ENCODE results near the gene BCAS3.
A peak's percentile ranks its signal among the peaks of the same experiment; 100 is the strongest.
"Not testable (repeated sequence)": the region's sequence is repeated elsewhere in the genome, so short reads cannot be mapped to it uniquely, and the experiment has no call there.

Gene BCAS3

DNA sequence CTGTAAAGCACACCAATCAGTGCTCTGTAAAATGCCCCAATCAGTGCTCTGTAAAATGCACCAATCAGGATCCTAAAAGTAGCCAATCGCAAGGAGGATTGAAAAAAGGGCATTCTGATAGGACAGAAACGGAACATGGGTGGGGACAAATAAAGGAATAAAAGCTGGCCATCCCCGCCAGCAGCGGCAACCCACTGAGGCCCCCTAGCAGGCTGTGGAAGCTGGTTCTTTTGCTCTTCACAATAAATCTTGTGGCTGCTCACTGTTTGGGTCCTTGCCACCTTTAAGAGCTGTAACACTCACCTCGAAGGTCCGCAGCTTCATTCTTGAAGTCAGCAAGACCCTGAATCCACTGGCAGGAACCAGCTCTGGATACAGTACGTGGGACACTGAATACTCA, 559.6 kb downstream of the BCAS3 start:
- in situ Hi-C loops (cut with MboI; ENCODE audit: low pct_unique_long_range_greater_than_20kb, low sequenced_read_pairs) = no loop called here
- DNase-seq = no peak

DNA sequence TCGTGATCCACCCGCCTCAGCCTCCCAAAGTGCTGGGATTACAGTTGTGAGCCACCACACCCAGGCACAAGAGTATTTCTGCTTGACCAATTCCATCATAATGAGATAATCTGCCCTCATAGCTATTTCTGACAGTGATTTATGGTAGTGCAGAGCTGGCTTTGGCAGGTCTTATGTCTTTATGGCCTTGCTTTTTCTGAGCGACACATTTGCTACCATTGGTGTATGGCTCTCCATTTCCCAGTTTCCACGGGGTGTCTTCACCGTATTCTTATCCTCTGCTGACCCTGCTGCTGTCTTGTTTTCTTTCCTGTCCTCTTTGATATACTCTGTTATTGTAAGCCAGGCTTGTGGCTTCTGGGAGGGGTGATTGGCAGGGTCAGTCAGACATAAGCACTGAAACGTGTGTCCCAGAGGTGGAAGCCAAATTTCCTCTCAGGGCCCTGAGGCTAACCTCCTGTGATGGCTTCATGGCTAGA, 560.8 kb downstream of the BCAS3 start:
- in situ Hi-C loops (cut with MboI; ENCODE audit: low pct_unique_long_range_greater_than_20kb, low sequenced_read_pairs) = no loop called here
- DNase-seq = no peak

DNA sequence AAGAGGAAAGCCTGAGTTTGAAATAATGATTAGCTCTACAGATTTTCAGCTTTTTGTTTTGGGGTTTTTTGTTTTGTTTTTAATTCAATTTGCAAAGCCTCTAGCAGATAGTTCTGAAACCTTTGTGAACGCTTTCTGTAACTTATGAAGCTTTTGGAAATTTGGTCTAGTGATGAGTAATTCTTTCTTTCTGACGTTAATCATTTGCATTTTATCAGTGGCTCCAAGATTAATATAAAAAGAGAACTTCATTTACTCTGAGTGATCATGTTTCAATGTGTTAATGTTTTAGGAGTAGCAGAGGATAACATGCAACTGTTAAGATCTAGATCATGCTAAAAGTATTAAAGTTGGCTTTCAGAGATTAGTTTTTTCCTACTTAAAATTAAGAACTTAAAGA, 561.7 kb downstream of the BCAS3 start:
- in situ Hi-C loops (cut with MboI; ENCODE audit: low pct_unique_long_range_greater_than_20kb, low sequenced_read_pairs) = no loop called here

DNA sequence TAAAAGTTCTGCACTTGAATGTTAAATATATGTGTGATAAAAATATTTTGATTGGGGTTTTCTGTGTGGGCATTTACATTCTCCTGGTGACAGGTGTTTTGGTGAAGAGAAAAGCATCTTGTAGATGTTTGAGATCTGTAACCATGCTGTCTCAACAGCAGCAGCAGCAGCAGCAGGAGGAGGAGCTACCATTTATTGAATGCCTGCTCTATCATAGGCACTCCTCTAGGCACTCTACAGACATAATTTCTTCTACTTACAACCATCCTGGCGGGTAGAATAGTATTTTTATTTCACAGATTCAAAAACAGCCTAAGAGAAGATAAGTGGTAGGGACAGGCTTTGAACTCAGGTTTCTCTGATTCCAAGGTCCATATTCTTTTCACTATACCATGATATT, 562.3 kb downstream of the BCAS3 start:
- no peak for DNase-seq
- in situ Hi-C loops (cut with MboI; ENCODE audit: low pct_unique_long_range_greater_than_20kb, low sequenced_read_pairs) = no loop called here

More for the DNA sequence above, 561.7 kb downstream of the BCAS3 start:
- DNase-seq = no peak

DNA sequence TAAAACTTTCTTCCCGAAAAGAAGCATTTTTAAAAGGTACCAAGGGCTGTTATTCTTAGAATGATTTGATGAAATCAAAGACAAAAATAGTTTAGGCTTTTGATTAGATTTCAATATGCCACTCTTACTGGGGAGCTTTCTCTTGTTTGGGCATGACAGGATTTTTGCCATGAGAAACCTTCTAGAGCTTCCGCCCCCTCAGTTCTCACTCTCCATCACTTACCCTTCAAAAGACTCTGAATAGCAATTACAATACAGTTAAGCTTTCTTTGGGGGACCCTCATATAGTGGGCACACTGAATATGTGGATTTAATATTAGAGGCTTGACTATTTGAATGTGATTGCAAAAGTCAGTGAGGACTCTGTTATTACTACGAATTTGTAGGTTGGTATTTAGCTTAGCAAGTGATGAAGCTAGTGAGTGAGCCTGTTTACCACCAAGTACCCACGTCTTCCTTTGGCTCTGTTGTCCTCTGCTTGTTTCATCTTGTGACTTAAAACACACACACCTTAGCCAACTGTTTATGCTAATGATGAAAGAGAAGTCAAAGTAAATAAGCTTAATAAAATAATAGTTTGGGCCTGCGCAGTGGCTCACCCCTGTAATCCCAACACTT, 563.3 kb downstream of the BCAS3 start:
- no peak for DNase-seq
- in situ Hi-C loops (cut with MboI; ENCODE audit: low pct_unique_long_range_greater_than_20kb, low sequenced_read_pairs) = no loop called here

DNA sequence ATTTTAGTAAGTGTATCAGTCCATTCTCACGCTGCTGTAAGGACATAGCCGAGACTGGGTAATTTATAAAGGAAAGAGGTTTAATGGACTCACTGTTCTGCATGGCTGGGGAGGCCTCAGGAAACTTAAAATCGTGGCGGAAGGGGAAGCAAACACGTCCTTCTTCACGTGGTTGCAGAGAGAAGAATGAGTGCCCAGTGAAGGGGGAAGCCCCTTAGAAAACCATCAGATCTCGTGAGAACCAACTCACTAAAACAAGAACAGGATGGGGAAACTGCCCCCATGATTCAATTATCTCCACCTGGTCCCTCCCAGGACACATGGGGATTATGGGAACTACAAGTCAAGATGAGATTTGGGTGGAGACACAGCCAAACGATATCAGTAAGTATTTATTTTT, 567.3 kb downstream of the BCAS3 start:
- DNase-seq = peak; percentile 21
- in situ Hi-C loops (cut with MboI; ENCODE audit: low pct_unique_long_range_greater_than_20kb, low sequenced_read_pairs) = not testable (repeated sequence)

DNA sequence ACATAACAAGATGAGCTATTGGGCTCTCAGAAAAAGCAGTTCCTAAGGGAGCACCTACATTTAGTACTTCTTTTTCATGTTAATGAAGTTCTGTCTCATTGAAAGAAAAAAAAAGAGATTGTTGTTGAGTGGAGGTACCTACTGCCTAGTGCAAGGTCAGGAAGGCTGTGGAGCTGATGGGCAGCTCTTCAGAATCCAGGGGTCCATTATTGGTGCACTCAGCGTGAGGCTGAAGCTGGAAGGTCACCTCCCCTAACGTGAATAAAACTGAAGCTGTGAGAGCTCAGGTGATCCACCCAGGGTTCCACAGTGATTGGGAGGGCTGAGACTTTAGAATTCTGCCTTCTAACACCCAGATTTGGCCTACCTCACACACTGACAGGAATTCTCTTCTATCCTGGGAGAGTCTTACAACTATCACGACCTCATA, 568.1 kb downstream of the BCAS3 start:
- no peak for DNase-seq
- in situ Hi-C loops (cut with MboI; ENCODE audit: low pct_unique_long_range_greater_than_20kb, low sequenced_read_pairs) = no loop called here

DNA sequence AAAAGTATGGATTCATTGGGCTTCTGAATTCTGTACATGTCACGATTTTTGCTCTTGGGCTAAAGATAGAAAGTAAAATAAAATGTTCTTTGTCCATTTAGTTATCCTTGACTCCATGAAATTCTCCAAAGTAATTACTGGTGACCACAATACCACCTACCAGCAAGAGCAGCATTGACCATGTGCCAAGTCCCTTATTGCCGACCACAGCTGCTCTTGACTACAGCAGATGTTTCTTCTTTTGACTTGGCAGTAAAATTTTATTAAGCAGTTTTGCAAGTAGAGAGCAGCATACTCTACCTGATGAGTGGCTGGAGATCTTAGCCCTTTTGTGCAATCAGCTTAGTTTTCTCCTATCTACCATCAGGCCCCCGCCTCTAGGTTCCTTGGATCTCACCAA, 569.8 kb downstream of the BCAS3 start:
- in situ Hi-C loops (cut with MboI; ENCODE audit: low pct_unique_long_range_greater_than_20kb, low sequenced_read_pairs) = no loop called here
- no peak for DNase-seq

DNA sequence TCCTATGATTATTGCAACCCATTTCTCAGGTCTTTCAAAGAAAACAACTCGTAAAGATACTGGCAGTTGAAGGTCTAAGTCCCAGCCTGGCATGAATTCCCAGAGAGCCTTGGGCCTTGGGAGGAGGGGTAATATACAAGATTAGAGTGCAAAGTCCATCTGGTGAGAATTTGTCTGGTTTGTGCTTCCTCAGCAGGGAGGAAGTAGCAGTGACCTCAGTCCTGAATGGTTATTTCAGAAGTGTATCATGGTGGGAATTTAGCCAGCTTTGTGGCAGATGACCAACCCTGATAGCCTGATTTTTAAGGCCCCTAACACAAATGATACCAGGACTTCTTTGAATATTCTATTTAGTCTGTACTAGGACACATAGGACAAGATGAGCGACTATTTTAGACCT, 570.7 kb downstream of the BCAS3 start:
- in situ Hi-C loops (cut with MboI; ENCODE audit: low pct_unique_long_range_greater_than_20kb, low sequenced_read_pairs) = no loop called here
- DNase-seq = no peak

DNA sequence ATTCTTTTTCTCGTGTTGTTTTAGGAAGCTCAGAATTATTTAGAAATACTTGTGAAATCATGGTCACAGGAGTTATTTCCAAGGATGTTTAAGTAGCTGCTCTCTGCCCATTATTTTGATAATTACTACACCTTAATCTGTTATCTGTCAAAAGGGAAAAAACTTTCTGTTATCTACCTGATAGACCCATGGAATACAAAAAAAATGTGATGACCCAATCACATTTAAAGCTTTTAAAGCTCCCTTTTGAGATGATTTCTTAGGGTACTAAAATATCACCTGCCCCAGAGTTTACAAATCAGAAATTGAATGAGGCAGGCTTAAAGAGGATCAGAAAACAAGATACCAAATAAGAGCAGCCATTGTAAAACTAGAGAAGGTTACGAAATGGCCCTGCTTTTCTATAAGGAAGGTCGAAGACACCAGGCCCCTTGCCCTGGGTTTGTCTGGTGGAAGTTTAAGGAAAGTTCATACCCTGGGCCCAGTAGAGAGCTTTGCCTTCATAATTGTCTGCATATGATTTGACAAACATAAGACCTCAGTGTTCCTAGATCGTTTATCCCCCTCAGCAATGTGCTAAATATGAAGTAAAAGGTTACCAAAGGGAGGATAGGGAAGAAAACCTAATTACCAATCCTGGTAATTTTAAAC, 572.1 kb downstream of the BCAS3 start:
- in situ Hi-C loops (cut with MboI; ENCODE audit: low pct_unique_long_range_greater_than_20kb, low sequenced_read_pairs) = no loop called here
- DNase-seq = no peak

DNA sequence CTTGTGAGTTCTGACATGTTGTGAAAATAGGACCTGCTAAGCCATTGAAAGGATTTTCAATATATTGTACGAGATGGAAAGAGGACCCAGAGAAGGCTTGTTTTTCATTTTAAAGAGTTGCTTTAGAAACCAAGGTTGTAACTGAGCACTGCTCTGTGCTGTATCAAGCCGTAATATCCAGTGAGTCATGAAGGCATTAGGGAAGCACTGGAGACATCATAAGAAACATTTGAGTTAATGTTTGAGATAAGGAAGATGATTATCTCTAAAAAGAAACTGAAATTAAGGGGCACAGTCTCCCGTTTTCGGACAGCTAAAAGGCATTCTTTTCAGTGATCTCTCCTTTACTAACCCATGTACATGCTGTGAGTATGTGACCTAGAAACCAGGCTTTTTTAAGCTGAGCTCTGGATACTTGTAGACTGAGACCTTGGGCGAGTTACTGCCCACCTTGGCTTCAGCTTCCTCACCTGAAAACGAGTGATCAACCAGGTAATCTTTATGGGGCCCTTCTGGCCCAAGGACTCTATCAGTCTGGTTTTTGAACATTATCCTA, 572.8 kb downstream of the BCAS3 start:
- in situ Hi-C loops (cut with MboI; ENCODE audit: low pct_unique_long_range_greater_than_20kb, low sequenced_read_pairs) = no loop called here
- DNase-seq = no peak

DNA sequence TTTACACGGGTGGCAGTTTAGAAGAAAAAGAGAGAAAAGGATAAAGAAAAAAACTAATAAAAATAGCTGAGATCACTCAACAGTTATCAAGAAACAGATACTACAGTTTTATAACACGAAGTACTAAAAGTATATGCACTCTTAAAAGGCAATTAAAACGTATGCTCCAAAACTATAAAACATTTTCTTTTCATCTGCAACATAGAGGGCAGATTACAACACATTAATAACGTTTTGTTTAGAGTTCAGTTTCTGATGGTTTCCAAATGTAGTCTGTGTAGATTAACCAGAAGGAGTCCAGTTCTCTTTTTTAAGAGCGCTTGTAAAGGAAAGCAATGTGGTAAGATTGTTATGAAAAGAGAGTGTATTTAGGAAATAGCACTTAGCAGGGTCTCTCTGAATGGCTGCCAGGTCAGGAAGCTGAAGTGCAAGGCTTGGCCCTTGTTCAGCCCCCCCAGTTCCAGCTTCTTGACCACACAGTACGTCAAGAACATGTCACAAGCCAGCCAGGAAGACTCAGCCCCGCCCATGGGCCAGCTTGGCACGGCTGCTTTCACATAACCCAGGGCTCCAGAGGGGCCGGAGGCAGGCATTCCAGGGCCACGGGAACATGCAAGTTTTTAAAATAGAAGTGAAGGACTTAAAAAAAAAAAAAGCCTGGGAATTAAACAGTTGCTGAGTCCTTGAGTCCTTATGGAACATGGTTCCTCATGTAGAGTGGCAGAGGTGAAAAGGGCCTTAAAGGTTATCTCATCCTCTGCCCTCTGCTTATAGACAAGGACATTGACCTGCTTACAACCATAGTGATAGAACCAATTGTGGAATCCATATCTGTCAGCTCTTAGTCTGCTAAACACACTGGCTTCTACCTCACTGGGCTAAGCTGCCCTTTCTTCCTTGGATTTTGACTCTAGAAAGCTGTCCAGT, 574.6 kb downstream of the BCAS3 start:
- DNase-seq = peak; percentile 88
- in situ Hi-C loops (cut with MboI; ENCODE audit: low pct_unique_long_range_greater_than_20kb, low sequenced_read_pairs) = no loop called here

DNA sequence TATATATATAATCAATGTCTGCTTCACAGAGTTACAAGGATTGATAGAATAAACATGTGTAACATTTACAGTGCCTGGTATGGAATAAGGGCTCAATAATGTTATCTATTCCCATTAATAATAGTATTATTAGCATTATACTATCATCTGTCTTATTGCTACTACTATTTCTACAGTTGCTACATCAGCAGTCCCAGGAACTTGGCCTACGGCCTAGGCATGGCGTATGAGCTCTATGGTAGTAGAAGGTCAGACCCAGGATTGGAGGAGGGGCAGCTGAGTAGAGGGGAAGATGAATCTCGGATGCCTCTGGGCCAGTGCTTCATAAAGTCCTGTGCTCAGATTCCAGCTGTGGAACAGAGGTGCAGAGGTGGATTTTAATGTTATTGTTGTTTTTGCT, 575.7 kb downstream of the BCAS3 start:
- in situ Hi-C loops (cut with MboI; ENCODE audit: low pct_unique_long_range_greater_than_20kb, low sequenced_read_pairs) = no loop called here
- no peak for DNase-seq

DNA sequence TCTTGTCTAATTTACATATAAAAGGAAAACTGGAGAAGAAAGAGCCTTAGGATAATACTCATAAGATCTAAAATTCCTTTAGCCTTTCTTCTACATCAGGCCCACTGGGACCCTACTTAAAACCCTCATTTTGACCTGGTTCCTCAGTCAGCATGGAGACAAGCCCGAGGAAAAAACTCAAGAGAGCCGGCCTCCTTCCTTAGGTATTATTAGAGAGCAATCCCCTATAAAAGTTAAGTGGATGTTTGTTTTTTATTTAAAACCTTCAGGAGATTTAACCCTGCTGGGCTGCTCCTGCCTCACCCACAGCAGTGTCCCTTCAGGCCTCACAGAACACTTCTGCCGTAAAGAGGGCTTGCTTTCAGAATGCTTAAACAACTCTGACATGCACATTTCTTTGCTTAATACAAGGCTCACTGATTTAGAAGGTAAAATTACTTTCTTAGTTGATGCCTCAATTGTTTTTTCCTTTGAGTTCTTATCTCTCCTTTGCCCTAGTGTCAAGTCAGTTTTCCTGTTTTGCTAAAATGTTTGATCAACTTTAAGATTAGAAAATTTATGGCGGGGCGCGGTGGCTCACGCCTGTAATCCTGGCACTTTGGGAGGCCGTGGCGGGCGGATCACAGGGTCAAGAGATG, 576.4 kb downstream of the BCAS3 start:
- in situ Hi-C loops (cut with MboI; ENCODE audit: low pct_unique_long_range_greater_than_20kb, low sequenced_read_pairs) = no loop called here
- DNase-seq = no peak

DNA sequence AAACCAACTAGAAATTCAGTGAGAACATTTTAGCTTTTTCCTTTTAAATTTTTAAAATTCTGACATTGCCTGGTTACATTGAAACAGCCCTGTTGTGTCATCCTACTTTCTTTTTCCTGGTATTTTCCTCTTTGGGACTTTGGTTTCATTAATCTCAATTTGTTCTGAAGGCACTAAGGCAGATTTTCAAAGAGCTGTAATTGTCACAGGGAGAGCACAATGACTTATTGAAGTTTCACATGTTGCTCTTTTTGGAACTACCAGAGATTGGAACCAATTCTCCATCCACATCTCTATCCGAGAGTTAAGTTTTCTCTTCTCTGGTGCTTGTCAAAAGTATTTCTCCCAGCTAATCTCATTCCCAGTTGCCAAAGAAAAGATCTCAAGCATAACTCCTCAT, 577.3 kb downstream of the BCAS3 start:
- DNase-seq = no peak
- in situ Hi-C loops (cut with MboI; ENCODE audit: low pct_unique_long_range_greater_than_20kb, low sequenced_read_pairs) = no loop called here

DNA sequence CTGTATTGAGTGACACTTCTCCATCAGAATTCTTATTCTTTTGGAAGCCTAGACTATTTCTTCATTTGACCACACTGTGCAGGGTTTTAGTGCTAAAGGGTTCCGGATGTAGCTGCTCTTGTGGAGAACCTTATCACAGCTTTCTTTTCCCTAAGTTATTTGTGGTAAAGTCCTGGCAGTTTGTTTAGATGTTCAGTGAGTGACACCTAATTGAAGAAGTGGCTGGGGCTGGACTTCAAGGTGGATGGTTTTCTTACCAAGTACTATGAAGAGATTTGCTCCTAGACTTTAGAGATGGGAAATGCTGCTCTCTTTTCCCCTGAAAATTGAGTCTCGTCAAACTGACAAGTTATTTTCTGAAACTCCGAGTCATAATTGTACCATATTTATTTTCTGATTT, 578.0 kb downstream of the BCAS3 start:
- in situ Hi-C loops (cut with MboI; ENCODE audit: low pct_unique_long_range_greater_than_20kb, low sequenced_read_pairs) = no loop called here
- no peak for DNase-seq

DNA sequence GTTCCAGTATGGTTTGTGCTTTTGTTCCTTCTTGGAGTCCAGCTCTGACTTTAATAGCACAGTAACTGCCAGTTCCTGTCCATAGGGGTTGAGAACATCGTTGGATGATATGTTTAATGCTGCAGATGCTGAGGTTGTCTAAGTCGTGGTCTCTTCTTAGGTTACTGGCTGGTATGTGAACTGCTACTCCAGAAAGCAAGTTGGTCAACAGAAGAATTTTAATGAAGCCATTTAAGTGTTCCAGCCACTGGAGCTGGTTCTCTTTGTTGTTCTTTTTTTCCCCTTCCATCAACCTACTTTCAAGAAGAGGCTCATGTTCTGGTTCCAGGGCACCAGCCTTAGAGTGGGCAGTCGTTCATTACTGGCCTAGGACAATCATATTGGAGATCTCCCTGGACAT, 581.7 kb downstream of the BCAS3 start:
- in situ Hi-C loops (cut with MboI; ENCODE audit: low pct_unique_long_range_greater_than_20kb, low sequenced_read_pairs) = no loop called here
- DNase-seq = no peak

DNA sequence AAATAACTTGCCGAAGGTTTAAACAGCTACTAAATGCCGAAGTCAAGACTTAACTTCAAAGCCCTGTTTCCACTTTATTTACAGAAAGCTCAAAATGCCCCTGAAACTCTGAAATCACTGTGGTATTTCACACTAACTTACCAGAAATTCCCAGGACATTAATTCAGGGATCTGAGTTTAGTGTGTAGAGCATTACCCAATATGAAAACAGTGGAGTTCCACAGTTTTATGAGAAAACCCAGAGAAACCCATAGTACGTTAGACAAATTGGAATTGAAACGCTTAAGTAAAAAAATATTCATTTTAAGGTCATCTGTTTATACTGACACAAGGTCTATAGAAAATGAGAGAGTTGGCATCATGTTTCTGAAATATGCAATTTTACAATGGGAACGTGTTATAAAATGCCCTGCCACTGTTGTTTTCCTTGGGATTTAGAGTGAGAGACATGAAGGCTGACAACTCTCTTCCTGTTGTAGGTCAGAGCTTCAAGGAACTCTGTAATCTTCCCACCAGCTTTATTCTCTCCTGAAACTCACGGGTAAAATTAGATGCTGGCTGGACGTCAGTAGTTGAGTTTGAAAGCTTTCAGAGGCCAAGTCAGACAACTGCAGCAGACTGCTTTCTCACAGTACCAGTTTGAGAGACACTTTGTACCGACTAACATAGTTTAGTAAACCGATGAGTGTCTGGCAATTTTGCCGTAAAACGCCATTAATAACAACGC, 582.6 kb downstream of the BCAS3 start:
- no peak for DNase-seq
- in situ Hi-C loops (cut with MboI; ENCODE audit: low pct_unique_long_range_greater_than_20kb, low sequenced_read_pairs) = no loop called here
